ENCODE measurements around the gene FAM120B. TPM values are rescaled to one million over a fixed set of nuclear protein-coding genes. Genes with fewer than 3 reads are reported as not detected.
A peak's percentile ranks its signal among the peaks of the same experiment; 100 is the strongest.
"Not testable (repeated sequence)": the region's sequence is repeated elsewhere in the genome, so short reads cannot be mapped to it uniquely, and the experiment has no call there.

FAM120B gene, protein sequence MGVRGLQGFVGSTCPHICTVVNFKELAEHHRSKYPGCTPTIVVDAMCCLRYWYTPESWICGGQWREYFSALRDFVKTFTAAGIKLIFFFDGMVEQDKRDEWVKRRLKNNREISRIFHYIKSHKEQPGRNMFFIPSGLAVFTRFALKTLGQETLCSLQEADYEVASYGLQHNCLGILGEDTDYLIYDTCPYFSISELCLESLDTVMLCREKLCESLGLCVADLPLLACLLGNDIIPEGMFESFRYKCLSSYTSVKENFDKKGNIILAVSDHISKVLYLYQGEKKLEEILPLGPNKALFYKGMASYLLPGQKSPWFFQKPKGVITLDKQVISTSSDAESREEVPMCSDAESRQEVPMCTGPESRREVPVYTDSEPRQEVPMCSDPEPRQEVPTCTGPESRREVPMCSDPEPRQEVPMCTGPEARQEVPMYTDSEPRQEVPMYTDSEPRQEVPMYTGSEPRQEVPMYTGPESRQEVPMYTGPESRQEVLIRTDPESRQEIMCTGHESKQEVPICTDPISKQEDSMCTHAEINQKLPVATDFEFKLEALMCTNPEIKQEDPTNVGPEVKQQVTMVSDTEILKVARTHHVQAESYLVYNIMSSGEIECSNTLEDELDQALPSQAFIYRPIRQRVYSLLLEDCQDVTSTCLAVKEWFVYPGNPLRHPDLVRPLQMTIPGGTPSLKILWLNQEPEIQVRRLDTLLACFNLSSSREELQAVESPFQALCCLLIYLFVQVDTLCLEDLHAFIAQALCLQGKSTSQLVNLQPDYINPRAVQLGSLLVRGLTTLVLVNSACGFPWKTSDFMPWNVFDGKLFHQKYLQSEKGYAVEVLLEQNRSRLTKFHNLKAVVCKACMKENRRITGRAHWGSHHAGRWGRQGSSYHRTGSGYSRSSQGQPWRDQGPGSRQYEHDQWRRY
- 10 to 100 TPM; 34.9 to 35.8 TPM for total RNA-seq

DNA sequence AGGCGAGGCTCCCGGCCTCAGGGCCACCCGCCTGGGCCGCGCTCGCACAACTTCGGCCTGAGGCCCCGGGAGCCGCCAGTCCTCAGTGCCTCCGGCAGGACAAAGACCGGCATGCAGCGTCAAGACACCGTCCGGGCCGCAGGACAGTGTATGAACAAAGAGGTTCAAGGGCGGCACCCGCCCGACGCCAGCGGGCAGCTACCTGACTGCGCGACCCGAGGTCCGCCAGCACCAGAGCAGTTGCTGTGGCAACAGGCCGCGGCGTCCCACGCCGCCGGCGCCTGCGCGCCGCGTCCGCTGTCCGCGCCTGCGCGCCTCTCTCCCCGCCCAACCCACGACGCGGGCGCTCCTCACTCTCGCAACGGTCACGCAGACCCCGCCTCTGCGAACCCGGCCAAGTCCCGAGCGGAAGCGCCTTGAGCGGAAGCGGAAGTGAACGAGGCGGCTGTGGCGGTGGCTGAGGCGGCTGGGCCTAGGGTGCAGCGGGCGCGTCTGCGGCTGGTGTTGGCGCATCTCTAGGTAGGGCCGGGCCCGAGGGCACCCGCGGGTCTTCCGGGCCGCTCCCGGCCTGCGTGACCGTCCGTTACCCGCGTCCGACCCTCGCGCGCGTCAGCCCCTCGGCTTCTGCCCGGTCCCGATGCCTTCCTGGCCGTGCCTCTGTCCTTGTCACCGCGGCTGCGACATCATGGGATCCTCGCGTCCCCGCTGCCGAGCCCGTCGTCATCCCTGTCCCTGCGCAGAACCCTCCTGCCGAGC is at the start of gene FAM120B:
Gene FAM120B (plus strand): TSS at position 435 of the 756 bp plus-strand sequence. CDS start 10,633 bp downstream, outside the sequence.
- POLR2A ChIA-PET: interaction anchor here (0.8 to 1.0 kb wide), 4 partner anchors 202 to 554 kb away, joined by 3 read pairs; partner anchors contain the start of gene PSMB1
- Mint-ChIP-seq H3K27me3 (peaks cover 24% of the 10 kb centered on the region), H3K4me3 (peak within 1 kb of the TSS; percentile 94), H3K9me3 (peaks cover 5% of the 10 kb centered on the region), H3K36me3 (peaks cover 13% of the 10 kb centered on the region), H3K4me1 (peaks cover 20% of the 10 kb centered on the region), H3K27ac (peak within 1 kb of the TSS; percentile 95)
- peak; percentile 94 for ATAC-seq (ENCODE audit: low read depth)
- peak; percentile 95 for DNase-seq

DNA sequence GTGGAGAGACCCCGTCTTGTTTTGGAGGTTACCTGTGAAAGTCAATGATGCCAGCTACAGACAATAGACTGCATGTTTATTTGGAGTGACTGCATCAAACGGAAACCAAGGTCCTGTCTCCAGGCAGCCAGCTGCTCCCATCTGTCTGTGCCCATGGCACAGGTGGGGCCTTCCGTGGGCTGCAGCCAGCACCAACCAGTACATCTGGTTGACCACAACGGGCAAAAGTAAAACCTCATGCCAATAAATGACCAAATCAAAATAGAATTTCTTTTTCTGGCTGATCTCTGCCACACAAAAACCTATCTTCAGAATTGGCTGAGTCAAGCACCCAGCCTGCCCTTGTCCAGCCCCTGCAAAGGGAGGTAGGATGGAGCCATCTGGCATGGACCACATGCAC is 49.2 kb upstream of the FAM120B start:
- ATAC-seq (ENCODE audit: low read depth): no peak
- Mint-ChIP-seq H3K27me3 (peaks cover 12% of the 10 kb centered on the region), H3K27ac (no peak overlapping the region), H3K9me3 (no peaks in the 10 kb centered on the region), H3K4me3 (no peak overlapping the region), H3K4me1 (no peaks in the 10 kb centered on the region), H3K36me3 (no peaks in the 10 kb centered on the region)
- DNase-seq: no peak
- POLR2A ChIA-PET: no interaction called here

DNA sequence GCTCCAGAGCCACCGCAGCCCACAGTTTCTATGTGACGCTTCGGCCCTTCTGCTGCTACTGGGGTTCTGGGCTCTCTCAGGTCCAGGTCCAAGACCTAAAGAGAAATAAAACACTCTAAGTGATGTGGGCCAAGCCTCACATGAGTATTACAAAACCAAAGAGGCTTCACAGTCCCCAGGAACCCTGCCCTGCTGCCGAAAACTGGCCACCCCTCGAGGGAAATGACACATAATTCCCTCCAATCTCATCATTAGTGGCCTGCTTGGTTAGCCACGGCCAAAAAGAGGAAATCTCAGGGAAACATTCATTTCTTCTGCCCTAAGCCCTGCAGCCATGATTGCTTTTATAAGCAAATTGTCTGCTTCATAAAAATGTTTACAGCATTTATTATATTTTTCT is 48.2 kb upstream of the FAM120B start:
- H3K36me3 Mint-ChIP-seq: no peaks in the 10 kb centered on the region
- no peak overlapping the region for H3K27ac Mint-ChIP-seq
- no peak overlapping the region for H3K4me3 Mint-ChIP-seq
- ATAC-seq (ENCODE audit: low read depth) (no peak), DNase-seq (no peak)
- POLR2A ChIA-PET: no interaction called here
- H3K9me3 Mint-ChIP-seq: no peaks in the 10 kb centered on the region
- peaks cover 17% of the 10 kb centered on the region for H3K27me3 Mint-ChIP-seq
- no peaks in the 10 kb centered on the region for H3K4me1 Mint-ChIP-seq

DNA sequence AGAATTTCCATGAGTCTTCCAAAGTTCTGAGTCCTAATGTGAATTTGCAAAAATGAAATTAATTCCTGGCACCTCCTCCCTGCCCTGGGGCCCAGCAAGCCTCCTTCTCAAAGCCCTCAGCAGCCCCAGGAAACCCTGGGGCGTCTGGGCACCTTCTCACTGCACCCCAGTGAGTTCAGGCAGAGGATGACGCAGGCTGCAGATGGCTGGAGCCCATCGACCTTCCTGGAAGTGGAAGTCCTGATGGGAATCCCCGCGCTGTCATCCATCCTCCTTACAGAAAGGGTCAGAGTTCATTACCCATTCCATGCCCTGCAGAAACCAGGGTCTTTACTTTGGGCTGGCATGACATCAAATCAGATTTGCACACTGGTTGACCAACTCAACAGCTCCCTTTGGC is 47.3 kb upstream of the FAM120B start:
- no peak for ATAC-seq (ENCODE audit: low read depth)

DNA sequence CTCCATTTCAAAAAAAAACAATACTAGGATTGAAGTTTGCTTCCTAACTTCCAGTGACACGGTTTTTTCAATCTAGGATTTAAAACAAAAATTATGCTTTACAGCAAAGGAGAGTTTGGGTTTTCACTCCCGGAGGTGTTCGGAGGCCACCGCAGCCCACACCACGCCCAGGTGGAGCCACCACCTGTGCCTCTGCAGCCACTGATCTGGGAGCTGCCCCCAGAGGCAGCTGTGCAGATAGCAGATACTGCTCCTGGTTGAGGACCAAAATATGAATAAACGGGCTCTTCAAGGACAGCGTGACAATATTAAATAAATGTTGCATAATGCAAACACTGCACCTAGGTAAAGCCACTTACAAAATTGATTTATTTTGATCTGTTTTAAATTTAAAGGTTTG is 45.9 kb upstream of the FAM120B start:
- ATAC-seq (ENCODE audit: low read depth) (no peak), DNase-seq (no peak)
- H3K27me3 Mint-ChIP-seq: peaks cover 14% of the 10 kb centered on the region
- H3K27ac Mint-ChIP-seq: no peak overlapping the region
- H3K4me3 Mint-ChIP-seq: no peak overlapping the region
- no peaks in the 10 kb centered on the region for H3K9me3 Mint-ChIP-seq
- no peaks in the 10 kb centered on the region for H3K36me3 Mint-ChIP-seq
- POLR2A ChIA-PET: no interaction called here
- no peaks in the 10 kb centered on the region for H3K4me1 Mint-ChIP-seq

More for the DNA sequence above, 47.3 kb upstream of the FAM120B start:
- POLR2A ChIA-PET: no interaction called here
- Mint-ChIP-seq H3K27me3 (peaks cover 17% of the 10 kb centered on the region), H3K27ac (no peak overlapping the region), H3K36me3 (no peaks in the 10 kb centered on the region), H3K9me3 (no peaks in the 10 kb centered on the region), H3K4me1 (no peaks in the 10 kb centered on the region), H3K4me3 (no peak overlapping the region)
- no peak for DNase-seq

DNA sequence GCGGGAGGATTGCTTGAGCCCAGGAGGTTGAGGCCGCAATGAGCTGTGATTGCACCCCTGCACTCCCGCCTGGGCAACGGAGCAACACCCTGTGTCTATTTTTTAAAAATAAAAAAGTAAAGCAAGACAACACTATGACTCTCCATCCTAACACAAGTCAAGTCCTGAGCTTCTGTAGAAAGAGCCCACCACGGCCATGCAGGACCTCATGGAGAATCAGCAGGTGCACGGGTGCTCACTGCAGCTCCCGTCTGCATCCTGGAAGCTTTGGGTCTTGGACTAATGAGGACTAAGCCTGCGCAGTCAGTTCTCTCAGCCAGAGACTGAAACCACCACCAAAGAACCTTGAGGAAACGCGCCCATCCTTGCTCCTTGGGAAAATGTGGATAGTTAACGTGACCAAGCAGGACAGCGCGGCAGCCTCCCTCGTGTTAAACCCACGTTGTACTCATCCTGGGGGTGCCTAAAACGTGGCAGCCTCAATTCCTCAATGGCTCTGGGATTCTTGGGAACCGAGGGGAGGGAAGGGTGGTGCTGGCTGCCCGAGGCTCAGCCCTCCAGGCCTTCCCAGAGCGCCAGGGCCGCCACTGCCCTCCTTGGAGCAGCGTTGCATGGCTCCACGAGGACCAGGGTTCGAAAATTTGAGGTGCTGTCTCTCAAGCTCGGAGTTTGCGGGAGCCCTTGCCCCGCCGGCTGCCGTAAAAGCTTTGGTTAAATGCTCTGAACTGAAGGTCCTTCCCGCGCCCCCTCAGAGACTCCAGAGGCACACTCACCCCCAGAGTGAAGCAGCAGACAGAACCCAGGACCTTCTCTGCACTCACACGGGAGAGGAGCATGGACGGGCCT is 44.7 kb upstream of the FAM120B start:
- ATAC-seq (ENCODE audit: low read depth): no peak
- Mint-ChIP-seq H3K27ac (no peak overlapping the region), H3K4me3 (no peak overlapping the region), H3K9me3 (no peaks in the 10 kb centered on the region), H3K36me3 (no peaks in the 10 kb centered on the region), H3K4me1 (no peaks in the 10 kb centered on the region), H3K27me3 (peaks cover 14% of the 10 kb centered on the region)
- POLR2A ChIA-PET: no interaction called here
- no peak for DNase-seq

DNA sequence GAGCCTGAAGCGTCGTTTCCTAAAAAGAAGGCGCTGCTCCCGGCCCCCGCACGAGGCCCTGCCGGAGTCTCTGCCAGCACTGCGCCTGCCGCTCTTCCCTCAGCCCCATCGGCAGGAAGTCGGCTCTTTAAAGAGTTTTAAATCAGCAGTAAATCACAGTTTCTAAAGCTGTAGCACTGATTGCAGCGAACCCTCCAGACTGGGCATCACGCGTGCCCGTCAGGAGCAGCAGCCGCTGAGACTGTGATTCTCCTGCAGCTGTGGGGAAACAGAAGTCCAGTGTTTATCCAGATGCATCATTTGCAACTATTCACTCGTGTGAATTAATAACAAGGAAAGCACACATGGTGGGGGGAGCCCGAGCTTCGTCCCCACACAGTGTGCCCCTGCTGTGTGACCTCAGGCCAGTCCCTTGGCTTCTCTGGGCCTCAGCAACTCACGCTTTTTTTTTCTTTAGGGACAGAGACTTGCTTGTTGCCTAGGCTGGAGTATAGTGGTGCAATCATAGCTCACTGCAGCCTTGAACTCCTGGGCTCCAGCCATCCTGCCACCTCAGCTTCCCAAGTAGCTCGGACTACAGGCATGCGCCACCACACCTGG is 44.0 kb upstream of the FAM120B start:
- peaks cover 14% of the 10 kb centered on the region for H3K27me3 Mint-ChIP-seq
- H3K9me3 Mint-ChIP-seq: no peaks in the 10 kb centered on the region
- H3K4me1 Mint-ChIP-seq: no peaks in the 10 kb centered on the region
- POLR2A ChIA-PET: interaction anchor here (0.6 kb wide), 1 partner anchor 183 kb away, joined by 3 read pairs; no protein-coding TSS in a partner anchor
- no peaks in the 10 kb centered on the region for H3K36me3 Mint-ChIP-seq
- no peak for DNase-seq
- H3K27ac Mint-ChIP-seq: no peak overlapping the region
- ATAC-seq (ENCODE audit: low read depth): no peak
- no peak overlapping the region for H3K4me3 Mint-ChIP-seq

DNA sequence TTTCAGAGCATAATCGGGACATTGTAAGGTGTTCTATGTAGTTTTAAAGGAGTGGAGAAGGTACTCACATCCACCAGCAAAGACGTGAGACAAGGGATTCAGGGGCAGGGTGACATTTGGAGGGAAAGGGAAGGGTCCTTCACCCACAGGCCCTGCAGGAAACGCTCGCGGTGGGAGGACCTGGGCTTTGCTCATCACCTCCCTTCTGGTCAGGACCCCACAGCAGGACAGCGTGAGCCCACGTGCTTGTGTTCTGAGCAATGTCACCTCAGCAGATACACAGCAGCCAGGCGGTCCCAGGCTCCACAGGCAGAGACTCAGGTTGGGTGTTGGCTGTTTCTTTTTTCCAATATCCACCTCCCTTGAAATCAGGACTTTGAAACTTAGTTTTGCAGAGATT is 43.1 kb upstream of the FAM120B start:
- no peak for DNase-seq
- POLR2A ChIA-PET: no interaction called here
- Mint-ChIP-seq H3K4me3 (no peak overlapping the region), H3K4me1 (no peaks in the 10 kb centered on the region), H3K9me3 (no peaks in the 10 kb centered on the region), H3K27ac (no peak overlapping the region), H3K27me3 (peaks cover 14% of the 10 kb centered on the region), H3K36me3 (no peaks in the 10 kb centered on the region)
- ATAC-seq (ENCODE audit: low read depth): no peak

DNA sequence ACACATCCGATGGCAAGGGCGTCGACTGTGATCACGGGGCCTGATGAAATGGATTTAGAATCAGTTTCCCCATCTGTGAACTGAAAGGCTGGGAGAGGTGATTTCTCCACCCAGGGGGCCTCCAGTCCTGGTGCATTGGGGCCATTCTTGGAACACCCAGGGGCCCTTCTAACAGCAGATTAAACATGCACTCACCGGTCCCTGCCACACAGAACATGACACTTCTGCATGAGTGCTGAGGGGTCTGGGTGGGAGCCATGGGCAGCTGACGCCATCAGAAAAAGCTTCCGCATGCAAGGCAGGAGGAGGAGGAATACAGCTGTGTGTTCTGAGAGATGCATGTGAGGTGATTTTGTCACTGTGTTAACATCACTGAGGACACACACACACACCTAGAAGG is 42.5 kb upstream of the FAM120B start:
- Mint-ChIP-seq H3K9me3 (no peaks in the 10 kb centered on the region), H3K36me3 (no peaks in the 10 kb centered on the region), H3K4me1 (no peaks in the 10 kb centered on the region), H3K27ac (no peak overlapping the region), H3K4me3 (no peak overlapping the region), H3K27me3 (peaks cover 10% of the 10 kb centered on the region)
- DNase-seq: no peak
- no peak for ATAC-seq (ENCODE audit: low read depth)
- POLR2A ChIA-PET: no interaction called here

DNA sequence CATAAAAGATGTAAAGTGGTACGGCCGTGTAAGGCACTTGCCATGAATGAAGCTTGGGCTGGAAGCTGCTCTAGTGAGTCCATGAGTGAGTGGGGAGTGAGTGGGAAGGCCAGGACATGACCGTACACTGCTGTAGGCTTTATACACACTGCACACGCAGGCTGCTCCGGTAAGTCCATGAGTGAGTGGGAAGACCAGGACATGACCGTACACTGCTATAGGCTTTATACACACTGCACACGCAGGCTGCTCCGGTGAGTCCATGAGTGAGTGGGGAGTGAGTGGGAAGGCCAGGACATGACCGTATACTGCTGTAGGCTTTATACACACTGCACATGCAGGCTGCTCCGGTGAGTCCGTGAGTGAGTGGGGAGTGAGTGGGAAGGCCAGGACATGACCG is 41.9 kb upstream of the FAM120B start:
- H3K27me3 Mint-ChIP-seq: peaks cover 14% of the 10 kb centered on the region
- H3K9me3 Mint-ChIP-seq; H3K36me3 Mint-ChIP-seq; H3K4me1 Mint-ChIP-seq; H3K4me3 Mint-ChIP-seq; H3K27ac Mint-ChIP-seq; DNase-seq; ATAC-seq (ENCODE audit: low read depth); POLR2A ChIA-PET: not testable (repeated sequence)

DNA sequence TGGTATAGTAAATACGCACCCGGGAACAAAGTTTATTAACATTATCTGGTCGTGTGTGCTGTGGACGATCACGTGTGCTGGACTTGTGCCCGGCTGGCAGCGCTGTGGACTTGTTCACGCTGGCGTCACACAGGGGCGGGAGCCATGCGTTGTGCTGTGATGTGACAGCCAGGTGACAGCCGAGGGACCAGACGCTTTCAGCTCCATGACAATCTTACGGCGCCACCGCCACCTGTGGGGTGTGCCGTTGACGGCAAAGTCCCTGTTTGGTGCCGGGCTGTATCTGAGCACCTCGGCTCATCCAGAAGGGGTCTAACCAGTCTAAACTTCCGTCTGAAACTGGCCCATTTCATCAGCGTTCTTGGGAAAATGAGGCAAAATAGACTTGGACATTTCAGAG is 40.9 kb upstream of the FAM120B start:
- Mint-ChIP-seq H3K27me3 (peaks cover 13% of the 10 kb centered on the region), H3K27ac (no peak overlapping the region), H3K4me3 (no peak overlapping the region), H3K4me1 (no peaks in the 10 kb centered on the region), H3K9me3 (no peaks in the 10 kb centered on the region), H3K36me3 (no peaks in the 10 kb centered on the region)
- DNase-seq (no peak), ATAC-seq (ENCODE audit: low read depth) (no peak)
- POLR2A ChIA-PET: interaction anchor here (0.5 kb wide), 1 partner anchor 50 kb away, joined by 3 read pairs; no protein-coding TSS in a partner anchor

Measured in activated naive CD8-positive, alpha-beta T cell treated with anti-CD3 and anti-CD28 coated beads, Interleukin-2, amount 10 ng/mL, durations not matched to agents 7 days and 5 days (primary cell).